OCI-LY3 (cell line): ENCODE data around the gene FCMR.

Experiments
- CTCF ChIP-seq: fragments of 200-600, 300-600 bp; sonication (generic); IDR thresholded peaks from 2 replicates; pipeline ENCODE4 v1.5.1; 2014; ENCODE audit warnings: antibody characterized with exemption, low read length, low read depth
- EZH2phosphoT487 ChIP-seq: fragments of 200-600 bp; shearing (Covaris generic); IDR thresholded peaks from 2 replicates; pipeline ENCODE4 v1.6.1; 2018; ENCODE audit warnings: antibody characterized with exemption, mixed run types, low read depth

- TF ChIP-seq CTCF: no peak
- TF ChIP-seq EZH2phosphoT487: no peak
Observed at GRCh38 chr1:206960676-206961386, 39.1 kb upstream of the FCMR start.
